SKM-1 treated with dmso at 0.1 percent for 144 hours (cell line): ENCODE measurements around the gene APOBEC3C.
"Not testable (repeated sequence)": the region's sequence is repeated elsewhere in the genome, so short reads cannot be mapped to it uniquely, and the experiment has no call there.

Experiments
- DNase-seq: peaks from one replicate; lab custom pipeline; 2025; ENCODE audit not compliant: unreplicated experiment; lab: John Stamatoyannopoulos, UW

The APOBEC3C gene

GRCh38 chr22:39055658-39056057 is 41.6 kb downstream of the APOBEC3C start:
- no peak for DNase-seq

GRCh38 chr22:39061290-39061689 is 47.2 kb downstream of the APOBEC3C start:
- not testable (repeated sequence) for DNase-seq

GRCh38 chr22:39061951-39062350 is 47.9 kb downstream of the APOBEC3C start:
- DNase-seq = not testable (repeated sequence)

- not testable (repeated sequence) for DNase-seq
Observed at GRCh38 chr22:39063904-39064303, 49.8 kb downstream of the APOBEC3C start.

- DNase-seq = not testable (repeated sequence)
Observed at GRCh38 chr22:39066442-39067276, 52.6 kb downstream of the APOBEC3C start.

GRCh38 chr22:39068033-39068785 is 54.2 kb downstream of the APOBEC3C start:
- no peak for DNase-seq
